Measurements from ENCODE around the gene RAP1GAP2. TPM values are rescaled to one million over a fixed set of nuclear protein-coding genes. Genes with fewer than 3 reads are reported as not detected.

RAP1GAP2 gene
- total and polyA plus RNA-seq, 2 of the 8 experiments (the other 6 are each of a cell fraction or from before 2014, with no cell fraction given), result 24.0 to 63.8 TPM

DNA sequence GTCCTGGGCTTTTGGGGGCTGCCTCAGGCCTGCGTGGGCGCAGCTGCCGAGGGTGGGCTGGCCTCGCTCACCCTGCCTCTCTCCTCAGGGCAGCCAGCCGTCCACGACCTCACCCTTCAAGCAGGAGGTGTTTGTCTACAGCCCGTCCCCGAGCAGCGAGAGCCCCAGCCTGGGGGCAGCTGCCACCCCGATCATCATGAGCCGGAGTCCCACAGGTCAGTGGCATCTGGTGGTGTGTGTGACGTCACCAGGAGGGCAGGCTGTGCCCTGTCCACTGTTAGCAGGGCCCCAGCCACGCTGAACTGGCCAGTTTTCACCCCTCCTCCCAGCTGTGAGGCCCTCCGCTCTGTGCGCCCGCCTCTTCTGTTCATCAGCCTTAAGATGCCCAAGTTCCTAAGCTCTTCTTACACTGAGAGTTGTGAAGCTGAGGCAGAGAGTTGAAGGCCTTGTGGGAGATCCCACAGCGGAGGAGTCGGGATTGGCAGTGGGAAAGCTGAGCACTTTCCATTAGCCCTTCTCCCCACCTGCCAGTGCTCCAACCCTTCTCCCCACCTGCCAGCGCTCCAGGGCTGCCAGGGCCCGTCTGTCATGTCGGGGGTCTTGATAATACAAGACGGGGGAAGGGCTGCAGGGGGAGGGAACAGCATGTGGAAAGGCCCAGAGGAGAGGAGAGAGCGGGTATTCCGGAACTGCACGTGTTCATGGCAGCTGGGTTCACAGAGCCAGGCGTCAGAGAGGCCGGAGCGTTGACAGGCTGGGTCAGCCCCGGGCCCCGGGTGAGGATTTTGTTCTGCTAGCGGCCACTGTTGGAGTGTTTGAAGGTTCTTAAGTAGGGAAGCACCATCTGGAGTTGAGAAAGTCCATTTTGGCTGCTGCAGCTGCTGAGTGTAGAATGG is 230.9 kb downstream of the RAP1GAP2 start:
- H2AK5ac ChIP-seq (ENCODE audit: low read depth, low read length), result no peak overlapping the region
- H2AFZ ChIP-seq (ENCODE audit: low read length), result no peak overlapping the region
- no peaks in the 10 kb centered on the region for H3K27me3 ChIP-seq (replicated peaks in 1 of 4; ENCODE audit: control insufficient read depth in 3 of 4, extremely low read depth in 1 of 4, insufficient read depth in 3 of 4, low read length in 3 of 4)
- H3K36me3 ChIP-seq (ENCODE audit: control insufficient read depth in 2 of 4, insufficient read depth in 4 of 4, low read length in 3 of 4), result peaks cover 0 to 22% (median 17%) of the 10 kb centered on the region in 4 experiments; a peak in 7 of 8 replicates
- H3K23ac ChIP-seq (ENCODE audit: insufficient read length), result no peak overlapping the region
- H3K18ac ChIP-seq (ENCODE audit: extremely low read depth, low read length), result no peak overlapping the region
- CTCF ChIA-PET (ENCODE audit: partially characterized antibody), result interaction anchor here (0.5 to 1.8 kb wide), 3 partner anchors 9 to 209 kb away, joined by 3 to 7 read pairs (median 4); no protein-coding TSS in a partner anchor
- H2BK20ac ChIP-seq (ENCODE audit: low read length), result no peak overlapping the region
- no peak overlapping the region for H2BK12ac ChIP-seq (ENCODE audit: low read depth, low read length)
- H3K9ac ChIP-seq (replicated peaks in 1 of 4; ENCODE audit: extremely low read depth in 1 of 4, low read depth in 3 of 4, low read length in 3 of 4), result no peak overlapping the region
- H3K14ac ChIP-seq (ENCODE audit: insufficient read length), result no peak overlapping the region
- no peak overlapping the region for H2BK5ac ChIP-seq (ENCODE audit: low read depth, low read length)
- FAIRE-seq (no peak), DNase-seq (ENCODE audit: low read depth in 1 of 2, low spot score in 2 of 2) (no peak)
- H3K4me2 ChIP-seq (ENCODE audit: insufficient read depth in 1 of 2, low read depth in 2 of 2, low read length in 2 of 2), result no peak overlapping the region
- peaks cover 0 to 5% of the 10 kb centered on the region in 2 experiments; a peak in 1 of 4 replicates for H3K9me3 ChIP-seq (ENCODE audit: insufficient read depth in 2 of 2, low read depth in 1 of 2, low read length in 1 of 2)
- POLR2A ChIA-PET (ENCODE audit: partially characterized antibody), result interaction anchor here (1.1 kb wide), 1 partner anchor 9 kb away, joined by 5 read pairs; no protein-coding TSS in a partner anchor
- no peak overlapping the region for H4K91ac ChIP-seq (replicated peaks; ENCODE audit: insufficient read length, low read length)
- H3K79me2 ChIP-seq (ENCODE audit: control insufficient read depth in 1 of 2, insufficient read depth in 2 of 2, low read length in 2 of 2), result no peaks in the 10 kb centered on the region
- H3K56ac ChIP-seq (replicated peaks; ENCODE audit: insufficient read length, low read depth, low read length), result no peak overlapping the region
- TF ChIP-seq POLR2AphosphoS5 (IDR thresholded peaks at IDR 0.05; ENCODE audit: low read depth, low read length) (no peak), EZH2 (IDR thresholded peaks at IDR 0.05; ENCODE audit: low read depth, low read length, severe bottlenecking) (no peak), NANOG (IDR thresholded peaks at IDR 0.05; ENCODE audit: insufficient read depth, low read depth, low read length, poor library complexity, severe bottlenecking) (no peak), KDM1A (IDR thresholded peaks at IDR 0.05; ENCODE audit: borderline replicate concordance, low read length) (no peak), SIRT6 (IDR thresholded peaks at IDR 0.05; ENCODE audit: low read length) (no peak), CTBP2 (IDR thresholded peaks at IDR 0.05; ENCODE audit: borderline replicate concordance, insufficient read depth, insufficient read length, low read length) (no peak), CEBPB (IDR thresholded peaks at IDR 0.05; ENCODE audit: low read depth, low read length) (no peak), EGR1 (IDR thresholded peaks at IDR 0.05; ENCODE audit: borderline replicate concordance, low read depth, low read length) (no peak), GABPA (IDR thresholded peaks at IDR 0.05; ENCODE audit: borderline replicate concordance, insufficient read depth, low read length) (no peak), CHD2 (IDR thresholded peaks at IDR 0.05; ENCODE audit: low read length) (no peak), SRF (IDR thresholded peaks at IDR 0.05; ENCODE audit: low read depth, low read length) (no peak), CBX5 (IDR thresholded peaks at IDR 0.05; ENCODE audit: low read depth, low read length) (no peak)
- WGBS, 2 experiments (ENCODE audit: extremely low coverage in 1 of 2, insufficient coverage in 1 of 2, insufficient read length in 1 of 2, insufficient replicate concordance in 2 of 2, low coverage in 1 of 2, low lambda C conversion rate in 2 of 2, missing lambda C conversion rate in 1 of 2), result 89% methylated on average over 29 of the region's 31 CpGs; no CpG with 5 or more reads in 1 of the 2 experiments
- no peaks in the 10 kb centered on the region for H3K79me1 ChIP-seq (ENCODE audit: low read depth, low read length)
- H4K20me1 ChIP-seq (replicated peaks in 1 of 2; ENCODE audit: control insufficient read depth in 1 of 2, insufficient read depth in 2 of 2, low read length in 2 of 2), result peaks cover 0 to 1% of the 10 kb centered on the region in 2 experiments
- no peak overlapping the region for H4K8ac ChIP-seq (ENCODE audit: extremely low read depth, insufficient read depth, low read length)
- H4K5ac ChIP-seq (ENCODE audit: insufficient read length, low read depth, low read length), result no peak overlapping the region
- H2BK15ac ChIP-seq (ENCODE audit: low read length), result no peak overlapping the region
- H3K23me2 ChIP-seq (ENCODE audit: low read depth, low read length), result no peaks in the 10 kb centered on the region
- H3K27ac ChIP-seq (ENCODE audit: low read depth, low read length), result no peak overlapping the region
- H3K4me1 ChIP-seq (replicated peaks in 1 of 4; ENCODE audit: control insufficient read depth in 3 of 4, insufficient read depth in 4 of 4, low read length in 3 of 4), result no peaks in the 10 kb centered on the region
- H3K4ac ChIP-seq (replicated peaks; ENCODE audit: insufficient read length, low read depth, low read length), result no peak overlapping the region
- H2BK120ac ChIP-seq (replicated peaks; ENCODE audit: low read depth, low read length), result no peak overlapping the region
- no peak overlapping the region for H3K4me3 ChIP-seq (ENCODE audit: extremely low read depth in 1 of 4, insufficient read depth in 2 of 4, low read depth in 3 of 4, low read length in 4 of 4)
